Loucy (cell line): ENCODE results near the gene CLK3.

ENCODE experiments used
- EZH2phosphoT487 ChIP-seq: fragments of 200-600 bp; IDR thresholded peaks from 2 replicates; pipeline ENCODE4 v1.6.1; 2018; ENCODE audit warnings: antibody characterized with exemption, mild to moderate bottlenecking, moderate library complexity, borderline replicate concordance
- TF ChIP-seq, protein P1 (sequence below): fragments of 200-600 bp; sonication (generic); conservative IDR thresholded peaks from 2 replicates; pipeline ENCODE4 v1.5.1; 2014; ENCODE audit warnings: mild to moderate bottlenecking, antibody characterized with exemption, low read length

GRCh38 chr15:74579001-74579400 is 36.6 kb upstream of the CLK3 start:
- TF ChIP-seq, protein P1, sequence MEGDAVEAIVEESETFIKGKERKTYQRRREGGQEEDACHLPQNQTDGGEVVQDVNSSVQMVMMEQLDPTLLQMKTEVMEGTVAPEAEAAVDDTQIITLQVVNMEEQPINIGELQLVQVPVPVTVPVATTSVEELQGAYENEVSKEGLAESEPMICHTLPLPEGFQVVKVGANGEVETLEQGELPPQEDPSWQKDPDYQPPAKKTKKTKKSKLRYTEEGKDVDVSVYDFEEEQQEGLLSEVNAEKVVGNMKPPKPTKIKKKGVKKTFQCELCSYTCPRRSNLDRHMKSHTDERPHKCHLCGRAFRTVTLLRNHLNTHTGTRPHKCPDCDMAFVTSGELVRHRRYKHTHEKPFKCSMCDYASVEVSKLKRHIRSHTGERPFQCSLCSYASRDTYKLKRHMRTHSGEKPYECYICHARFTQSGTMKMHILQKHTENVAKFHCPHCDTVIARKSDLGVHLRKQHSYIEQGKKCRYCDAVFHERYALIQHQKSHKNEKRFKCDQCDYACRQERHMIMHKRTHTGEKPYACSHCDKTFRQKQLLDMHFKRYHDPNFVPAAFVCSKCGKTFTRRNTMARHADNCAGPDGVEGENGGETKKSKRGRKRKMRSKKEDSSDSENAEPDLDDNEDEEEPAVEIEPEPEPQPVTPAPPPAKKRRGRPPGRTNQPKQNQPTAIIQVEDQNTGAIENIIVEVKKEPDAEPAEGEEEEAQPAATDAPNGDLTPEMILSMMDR, result no peak
- no peak for TF ChIP-seq EZH2phosphoT487
